NK-92 (cell line): Measurements from ENCODE around the gene MPRIP.

ENCODE experiments used
- DNase-seq: peaks from one replicate; lab custom pipeline; 2025; ENCODE audit not compliant: unreplicated experiment; lab: John Stamatoyannopoulos, UW

Gene MPRIP

GRCh38 chr17:17066021-17066420 lies 23.8 kb downstream of the MPRIP start:
- no peak for DNase-seq

- no peak for DNase-seq
Observed at GRCh38 chr17:17067257-17067656, 25.0 kb downstream of the MPRIP start.

GRCh38 chr17:17069849-17070248 lies 27.6 kb downstream of the MPRIP start:
- DNase-seq = no peak

DNA sequence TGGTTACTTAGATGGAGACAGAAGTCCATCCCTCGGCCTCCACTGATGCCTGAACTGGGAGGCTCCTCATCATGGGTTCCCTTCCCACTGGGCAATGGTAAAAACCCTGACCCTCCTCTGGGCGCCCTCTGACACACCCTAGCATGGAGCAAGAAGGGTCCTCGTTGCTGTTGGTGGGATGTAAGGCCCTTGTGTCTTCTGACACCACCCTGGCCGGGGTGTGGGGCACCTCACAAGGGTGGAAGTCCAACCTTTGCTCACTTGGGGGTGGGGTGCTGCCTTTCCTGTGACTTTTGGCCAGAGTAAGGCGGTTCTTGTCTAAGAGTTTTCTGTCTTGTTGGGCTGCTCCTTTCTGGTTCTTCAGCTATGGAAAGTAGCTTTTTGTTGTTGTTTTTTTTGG lies 28.7 kb downstream of the MPRIP start:
- DNase-seq = no peak

GRCh38 chr17:17071531-17072360 lies 29.5 kb downstream of the MPRIP start:
- no peak for DNase-seq

- no peak for DNase-seq
Observed at GRCh38 chr17:17072546-17072945, 30.3 kb downstream of the MPRIP start.

- DNase-seq = no peak
Observed at GRCh38 chr17:17073030-17073564, 30.8 kb downstream of the MPRIP start.

- DNase-seq = no peak
Observed at GRCh38 chr17:17073581-17074403, 31.5 kb downstream of the MPRIP start.

GRCh38 chr17:17075125-17075781 lies 33.0 kb downstream of the MPRIP start:
- no peak for DNase-seq

GRCh38 chr17:17076066-17076465 lies 33.8 kb downstream of the MPRIP start:
- DNase-seq = no peak

- DNase-seq = no peak
Observed at GRCh38 chr17:17077101-17077500, 34.8 kb downstream of the MPRIP start.

DNA sequence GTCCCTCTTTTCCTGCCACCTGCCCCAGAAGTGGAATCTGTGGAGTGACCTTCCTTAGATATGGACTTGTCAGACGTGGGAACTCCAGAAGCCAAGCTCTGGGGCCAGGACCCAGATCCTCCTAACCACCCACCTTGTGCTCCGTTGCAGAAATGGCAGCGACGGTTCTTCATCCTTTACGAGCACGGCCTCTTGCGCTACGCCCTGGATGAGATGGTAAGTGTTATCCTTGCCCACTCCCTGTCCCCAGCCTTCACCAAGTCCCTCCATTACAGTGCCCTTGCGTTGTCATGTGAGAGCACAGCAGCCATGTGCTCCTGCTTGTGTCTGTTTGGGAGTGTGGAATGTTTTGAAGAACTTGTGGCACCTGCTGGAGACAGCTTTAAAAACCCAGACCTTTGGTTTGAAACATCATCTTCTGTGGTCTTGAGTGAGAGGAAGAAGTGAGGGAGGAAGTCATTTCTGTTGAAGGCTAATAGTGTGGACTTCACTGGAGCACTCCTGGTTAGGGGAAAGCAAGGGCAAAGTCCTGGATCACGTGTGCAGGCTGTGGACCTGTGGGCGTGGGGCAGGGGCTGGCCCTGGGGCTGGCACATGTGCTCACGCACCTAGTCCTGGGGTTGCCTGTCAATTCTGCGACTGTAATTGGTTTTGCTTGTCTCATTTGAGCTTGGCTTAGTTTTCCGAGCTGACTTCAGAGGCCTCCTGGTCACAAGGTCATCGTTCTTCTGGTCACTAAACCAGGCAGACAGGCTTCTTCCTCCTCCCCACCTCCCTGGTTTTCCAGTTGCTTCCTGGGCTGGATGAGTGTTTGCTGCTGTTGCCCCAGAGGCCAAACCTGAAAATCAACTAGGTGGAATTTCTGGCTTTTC lies 35.8 kb downstream of the MPRIP start:
- no peak for DNase-seq

DNA sequence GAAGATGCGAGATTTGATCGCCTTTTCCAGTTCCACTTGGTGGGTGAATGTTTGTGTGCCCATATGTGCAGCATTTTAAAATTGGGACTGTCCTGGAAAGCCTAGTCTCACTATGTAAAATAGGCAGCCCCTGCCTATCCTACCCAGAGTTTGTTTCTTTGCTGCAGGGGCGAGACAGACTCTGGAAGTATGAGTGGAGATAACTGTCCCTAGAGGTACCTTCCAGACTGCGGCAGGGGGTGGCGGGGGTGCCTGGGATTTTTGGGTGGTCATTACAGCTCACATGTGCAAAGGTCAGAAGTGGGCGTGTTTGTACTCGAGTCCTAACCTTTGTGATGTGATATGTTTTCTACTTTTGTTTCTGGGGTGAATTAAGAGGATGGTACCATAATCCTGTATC lies 36.6 kb downstream of the MPRIP start:
- DNase-seq = no peak

DNA sequence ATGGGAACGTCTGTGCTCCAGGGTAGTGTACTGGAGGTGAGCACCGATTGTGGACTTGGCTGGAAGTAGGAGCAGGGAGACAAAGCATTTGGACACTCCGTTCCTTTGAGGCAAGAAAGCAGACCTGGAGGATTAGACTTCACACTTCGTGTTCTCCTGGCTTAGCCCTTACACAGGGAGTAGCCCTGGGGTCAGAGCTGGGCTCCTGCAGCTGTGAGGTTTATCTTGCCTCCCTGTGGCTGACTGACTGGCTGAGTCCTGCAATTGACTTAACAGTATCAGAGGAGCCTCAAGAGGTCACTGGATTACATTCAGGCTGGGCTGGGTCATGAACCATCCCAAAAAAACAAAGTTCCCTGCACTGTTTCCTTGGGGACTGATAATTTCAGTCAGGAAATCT lies 37.1 kb downstream of the MPRIP start:
- no peak for DNase-seq

GRCh38 chr17:17079761-17080160 lies 37.5 kb downstream of the MPRIP start:
- no peak for DNase-seq

- DNase-seq = no peak
Observed at GRCh38 chr17:17080181-17080631, 37.9 kb downstream of the MPRIP start.

- no peak for DNase-seq
Observed at GRCh38 chr17:17080781-17081180, 38.5 kb downstream of the MPRIP start.

GRCh38 chr17:17081304-17081940 lies 39.2 kb downstream of the MPRIP start:
- no peak for DNase-seq

GRCh38 chr17:17082878-17083277 lies 40.6 kb downstream of the MPRIP start:
- DNase-seq = no peak

DNA sequence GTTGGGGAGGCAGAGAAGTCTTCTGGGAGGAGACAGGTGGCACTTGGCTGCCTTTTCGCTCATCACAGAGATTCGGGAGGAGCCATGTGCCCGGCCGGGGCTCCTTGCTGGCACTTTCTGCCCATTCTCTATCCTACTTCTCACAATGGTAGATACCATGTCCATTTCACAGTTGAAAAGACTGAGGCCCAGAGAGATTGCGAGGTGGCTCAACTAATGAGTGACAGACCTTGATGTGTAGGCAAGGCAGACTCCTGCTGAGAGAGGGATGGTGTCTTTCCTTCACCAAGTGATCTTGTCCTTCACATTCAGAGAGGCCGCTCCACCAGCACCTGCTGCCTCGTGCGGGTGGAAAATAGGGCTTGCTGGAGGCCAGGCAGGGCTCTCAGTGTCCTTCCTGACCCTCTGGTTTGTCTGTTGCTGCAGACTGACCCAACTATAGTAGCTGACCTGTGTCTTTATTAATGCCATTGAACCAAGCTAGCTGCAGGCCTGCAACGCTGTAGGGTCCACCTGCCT lies 42.1 kb downstream of the MPRIP start:
- DNase-seq = no peak
